GM12878 (cell line): ENCODE data around the gene TRIM38. TPM values are rescaled to one million over a fixed set of nuclear protein-coding genes. Genes with fewer than 3 reads are reported as not detected.

Experiments used
- ATAC-seq: fragments of 200-7000 bp; cut with Tn5 transposase; 3 replicates; pipeline ENCODE4 v1.9.1; 2020; ENCODE audit warnings: mild to moderate bottlenecking, moderate library complexity
- BruUV-seq: library from RNA; stranded (reverse); fragments of 400-500 nt; replicated peaks from 2 replicates; lab custom pipeline; 2021; lab: Mats Ljungman, UMichigan
- CTCF ChIA-PET: fragments of 300-600 bp; sonication (Branson Sonifier 250); formaldehyde crosslinking; extraction: SDS; loops from one replicate; lab custom pipeline; 2021; ENCODE audit warnings: inconsistent platforms; lab: Yijun Ruan, JAX
- POLR2A ChIA-PET: fragments of 350-600 bp; formaldehyde crosslinking; extraction: SDS; loops from one replicate; lab custom pipeline; 2021; ENCODE audit warnings: inconsistent platforms; lab: Charles Lee
- RAD21 ChIA-PET: fragments of 300-600 bp; sonication (Branson Sonifier 250); formaldehyde crosslinking; loops from one replicate; lab custom pipeline; 2023; ENCODE audit warnings: antibody characterized with exemption; ENCODE audit not compliant: unreplicated experiment; lab: Charles Lee
- SMC1A ChIA-PET: fragments of 300-600 bp; sonication (Branson Sonifier 250); formaldehyde crosslinking; loops from one replicate; lab custom pipeline; 2023; ENCODE audit not compliant: unreplicated experiment, uncharacterized antibody; lab: Charles Lee
- DNase-seq: peaks from one replicate; pipeline ENCODE4 v3.0.0-alpha.2; 2011; ENCODE audit warnings: low read depth, low spot score
- FAIRE-seq: peaks from 3 replicates; lab custom pipeline; 2011; peaks lifted over from hg19 to GRCh38; lab: Jason Lieb, UNC
- H2AFZ ChIP-seq: 2 replicates; pipeline ENCODE4 v1.6.0; 2011; ENCODE audit warnings: low read depth, low read length, control low read depth; ENCODE audit not compliant: control insufficient read depth
- H3K27ac ChIP-seq: 2 replicates; pipeline ENCODE4 v1.5.1; 2011; ENCODE audit warnings: control low read depth; ENCODE audit not compliant: control insufficient read depth, insufficient read depth
- H3K27me3 ChIP-seq, 2 experiments: replicated peaks in 1 of 2; 2 replicates each; pipeline versions ENCODE4 v1.6.0 to v1.6.1; 2011; ENCODE audit warnings: low read length in 1 of 2; ENCODE audit not compliant: control insufficient read depth in 2 of 2, insufficient read depth in 2 of 2
- H3K36me3 ChIP-seq, 2 experiments: 2 replicates each; pipeline ENCODE4 v1.5.1; 2011; ENCODE audit warnings: low read length in 1 of 2; ENCODE audit not compliant: control insufficient read depth in 2 of 2, insufficient read depth in 2 of 2
- H3K4me1 ChIP-seq: 2 replicates; pipeline ENCODE4 v1.6.1; 2011; ENCODE audit warnings: mild to moderate bottlenecking, low read length, moderate library complexity, mixed read lengths; ENCODE audit not compliant: control insufficient read depth, insufficient read depth
- H3K4me2 ChIP-seq: 2 replicates; pipeline ENCODE4 v1.6.0; 2011; ENCODE audit warnings: control low read depth; ENCODE audit not compliant: control insufficient read depth, insufficient read depth
- H3K4me3 ChIP-seq: fragments of 200-600 bp; sonication (generic); 2 replicates; pipeline ENCODE4 v1.5.1; 2016
- H3K79me2 ChIP-seq: 2 replicates; pipeline ENCODE4 v1.6.0; 2011; ENCODE audit warnings: low read length; ENCODE audit not compliant: control insufficient read depth, insufficient read depth
- H3K9ac ChIP-seq: 2 replicates; pipeline ENCODE4 v1.8.0; 2011; ENCODE audit warnings: low read length, control low read depth, mixed read lengths; ENCODE audit not compliant: control insufficient read depth, insufficient read depth
- H3K9me3 ChIP-seq: replicated peaks from 3 replicates; pipeline ENCODE4 v1.5.1; 2011; ENCODE audit warnings: mild to moderate bottlenecking, low read length; ENCODE audit not compliant: control insufficient read depth, insufficient read depth
- H4K20me1 ChIP-seq: 2 replicates; pipeline ENCODE4 v1.6.0; 2011; ENCODE audit not compliant: control insufficient read depth, insufficient read depth
- BHLHE40 ChIP-seq, 2 experiments: fragments of 450-650 bp in 1 of 2; IDR thresholded peaks; 2 replicates each; pipeline ENCODE4 v1.6.1; 2011 to 2017; ENCODE audit warnings: low read depth in 2 of 2, borderline replicate concordance in 1 of 2, improper control_type of control experiment in 1 of 2, low read length in 1 of 2, mild to moderate bottlenecking in 1 of 2
- CBX5 ChIP-seq: sonication (generic); IDR thresholded peaks from 2 replicates; pipeline ENCODE4 v1.6.1; 2016; ENCODE audit warnings: low read depth, moderate library complexity, mild to moderate bottlenecking, inconsistent platforms
- CEBPB ChIP-seq, 2 experiments: fragments of 150-350 bp in 1 of 2; IDR thresholded peaks; 2 replicates each; pipeline ENCODE4 v1.6.1; 2012 to 2014; ENCODE audit warnings: low read depth in 2 of 2, low read length in 2 of 2, borderline replicate concordance in 1 of 2, inconsistent platforms in 1 of 2
- CREB1 ChIP-seq: IDR thresholded peaks from 2 replicates; pipeline ENCODE4 v1.6.1; 2012; ENCODE audit warnings: low read depth, mild to moderate bottlenecking, inconsistent platforms
- E2F4 ChIP-seq: IDR thresholded peaks from 2 replicates; pipeline ENCODE4 v1.6.1; 2012; ENCODE audit warnings: low read depth, low read length, improper control_type of control experiment
- EGR1 ChIP-seq, 2 experiments: IDR thresholded peaks; 1 replicate in 1 of 2; 2 replicates in 1 of 2; pipeline ENCODE4 v1.6.1; 2011 to 2012; ENCODE audit warnings: low read depth in 2 of 2, low read length in 2 of 2, borderline replicate concordance in 1 of 2, mild to moderate bottlenecking in 1 of 2, moderate library complexity in 1 of 2
- HCFC1 ChIP-seq: fragments of 150-350 bp; IDR thresholded peaks from 2 replicates; pipeline ENCODE4 v1.6.1; 2014; ENCODE audit warnings: low read length
- MEF2A ChIP-seq: IDR thresholded peaks from 2 replicates; pipeline ENCODE4 v1.6.1; 2011; ENCODE audit warnings: low read depth, mild to moderate bottlenecking, low read length, moderate library complexity; ENCODE audit not compliant: insufficient read depth
- NFYA ChIP-seq: IDR thresholded peaks from 2 replicates; pipeline ENCODE4 v1.6.1; 2011; ENCODE audit warnings: low read depth, mild to moderate bottlenecking, low read length, improper control_type of control experiment, borderline replicate concordance
- NR2C2 ChIP-seq: IDR thresholded peaks from 2 replicates; pipeline ENCODE4 v1.6.1; 2011; ENCODE audit warnings: borderline replicate concordance, low read depth; ENCODE audit not compliant: control insufficient read depth, insufficient read length
- RAD51 ChIP-seq: fragments of 450-650 bp; IDR thresholded peaks from 2 replicates; pipeline ENCODE4 v1.6.1; 2016; ENCODE audit warnings: moderate library complexity, mild to moderate bottlenecking, inconsistent platforms
- RUNX3 ChIP-seq: IDR thresholded peaks from 2 replicates; pipeline ENCODE4 v1.6.1; 2012; ENCODE audit warnings: low read length, inconsistent platforms
- SREBF2 ChIP-seq: IDR thresholded peaks from 2 replicates; pipeline ENCODE4 v1.6.1; 2012; ENCODE audit warnings: mild to moderate bottlenecking, low read length
- STAT1 ChIP-seq: fragments of 450-650 bp; conservative IDR thresholded peaks from 2 replicates; pipeline ENCODE4 v1.6.1; 2014; ENCODE audit warnings: antibody characterized with exemption, mild to moderate bottlenecking
- STAT3 ChIP-seq: IDR thresholded peaks from 2 replicates; pipeline ENCODE4 v1.6.1; 2011; ENCODE audit warnings: low read depth, low read length, improper control_type of control experiment
- TBL1XR1 ChIP-seq: IDR thresholded peaks from 2 replicates; pipeline ENCODE4 v1.6.1; 2012; ENCODE audit warnings: low read depth, low read length, improper control_type of control experiment
- USF1 ChIP-seq: IDR thresholded peaks from 2 replicates; pipeline ENCODE4 v1.6.1; 2011; ENCODE audit warnings: borderline replicate concordance, low read depth, mild to moderate bottlenecking, moderate library complexity, mixed read lengths, low read length; ENCODE audit not compliant: insufficient read depth; ENCODE audit errors: extremely low read length
- ZNF24 ChIP-seq: fragments of 450-650 bp; IDR thresholded peaks from 2 replicates; pipeline ENCODE4 v1.6.1; 2017; ENCODE audit warnings: antibody characterized with exemption, mild to moderate bottlenecking
- ZZZ3 ChIP-seq: IDR thresholded peaks from 2 replicates; pipeline ENCODE4 v1.6.1; 2011; ENCODE audit warnings: low read depth; ENCODE audit not compliant: control insufficient read depth, insufficient read length
- WGBS: methylation state at CpG from one replicate; pipeline ENCODE4 v1.1.6; 2016; ENCODE audit warnings: low lambda C conversion rate; ENCODE audit not compliant: insufficient replicate concordance, insufficient coverage; ENCODE audit errors: missing lambda C conversion rate; 5-methylcytosine and 5-hydroxymethylcytosine counted together
- in situ Hi-C: fragments of 300-500 bp; cut with MboI; formaldehyde crosslinking; loops from 9 replicates; pipeline ENCODE4 v1.14.3; 2018; ENCODE audit warnings: mixed read lengths
- intact Hi-C: fragments of 100-400 bp; cut with micrococcal nuclease; formaldehyde crosslinking; loops from one replicate; pipeline ENCODE4 v1.14.2; 2022; ENCODE audit not compliant: unreplicated experiment
- polyA plus RNA-seq, 11 experiments: library from polyadenylated mRNA; depleted of rRNA in 4 of 11; unstranded in 6 of 11; stranded (reverse) in 5 of 11; fragments of >200 nt; fragmentation: Nextera tagmentation in 4 of 11; fragmentation: Illumina TruSeq in 1 of 11; extraction: Ambion mirVana in 4 of 11; extraction: Trizol in 1 of 11; gene quantifications; 1 replicate in 1 of 11; 2 replicates in 10 of 11; pipeline versions ENCODE4 v1.2.1 to v1.2.3, GENCODE V29; 2011 to 2016; ENCODE audit warnings: inconsistent platforms in 2 of 11, missing spikeins in 2 of 11, low read depth in 1 of 11
- total RNA-seq, 4 experiments: library from RNA; depleted of rRNA in 3 of 4; stranded (reverse); fragments of >200 nt in 3 of 4; fragmentation: Illumina TruSeq in 1 of 4; extraction: Trizol in 1 of 4; gene quantifications; 2 replicates each; pipeline versions ENCODE4 v1.2.1 to v1.2.3, GENCODE V29; 2013 to 2021

The TRIM38 gene
- total and polyA plus RNA-seq, 10 of the 15 experiments (the other 5 are each of a cell fraction or from before 2014, with no cell fraction given): 4.5 to 14.7 (median 11.1) TPM

- in situ Hi-C loops: no loop called here
Measured at GRCh38 chr6:25913741-25914140, 48.9 kb upstream of the TRIM38 start.

GRCh38 chr6:25916330-25916729, 46.3 kb upstream of the TRIM38 start:
- DNase-seq: no peak
- CTCF ChIA-PET: no interaction called here
- intact Hi-C loops: no loop called here
- no peak overlapping the region for H3K4me2 ChIP-seq
- no peak overlapping the region for H3K27ac ChIP-seq
- FAIRE-seq: no peak
- SMC1A ChIA-PET: interaction anchor here (0.8 kb wide), 1 partner anchor 17 kb away, joined by 3 read pairs; no protein-coding TSS in a partner anchor
- no peaks in the 10 kb centered on the region for H3K79me2 ChIP-seq
- in situ Hi-C loops: no loop called here
- H3K4me1 ChIP-seq: no peaks in the 10 kb centered on the region
- no peak overlapping the region for H3K9ac ChIP-seq
- POLR2A ChIA-PET: no interaction called here
- no peak for ATAC-seq
- no peaks in the 10 kb centered on the region for H3K36me3 ChIP-seq
- RAD21 ChIA-PET: no interaction called here
- H2AFZ ChIP-seq: no peak overlapping the region
- no TSS peak for BruUV-seq
- no peaks in the 10 kb centered on the region for H3K9me3 ChIP-seq
- 3% methylated on average over 3 of the region's 3 CpGs for WGBS
- H3K27me3 ChIP-seq: no peaks in the 10 kb centered on the region
- no peaks in the 10 kb centered on the region for H4K20me1 ChIP-seq
- no peak overlapping the region for H3K4me3 ChIP-seq
- TF ChIP-seq HCFC1 (no peak), ZZZ3 (no peak), STAT1 (no peak), BHLHE40 (IDR thresholded peaks at IDR 0.05; ENCODE audit: borderline replicate concordance in 1 of 2, low read depth in 2 of 2, low read length in 1 of 2) (no peak), SREBF2 (no peak), RUNX3 (no peak), CEBPB (IDR thresholded peaks at IDR 0.05; ENCODE audit: borderline replicate concordance in 1 of 2, low read depth in 2 of 2, low read length in 2 of 2) (no peak), MEF2A (no peak), CBX5 (no peak), CREB1 (no peak), ZNF24 (no peak), E2F4 (no peak), RAD51 (no peak)

More at GRCh38 chr6:25913741-25914140, 48.9 kb upstream of the TRIM38 start:
- no peak for DNase-seq
- Histone ChIP-seq H4K20me1 (no peaks in the 10 kb centered on the region), H3K27me3 (no peaks in the 10 kb centered on the region; a peak in 1 of 4 replicates), H3K79me2 (no peaks in the 10 kb centered on the region), H3K27ac (no peak overlapping the region), H3K9ac (no peak overlapping the region), H3K9me3 (no peaks in the 10 kb centered on the region), H3K4me1 (no peaks in the 10 kb centered on the region), H3K4me3 (no peak overlapping the region), H3K36me3 (no peaks in the 10 kb centered on the region), H3K4me2 (no peak overlapping the region), H2AFZ (no peak overlapping the region)
- no TSS peak for BruUV-seq
- SMC1A ChIA-PET: no interaction called here
- no peak for TF ChIP-seq EGR1 (IDR thresholded peaks at IDR 0.05; ENCODE audit: borderline replicate concordance in 1 of 2, low read depth in 2 of 2, low read length in 2 of 2)
- TF ChIP-seq NR2C2: no peak
- TF ChIP-seq RAD51: no peak
- TF ChIP-seq TBL1XR1: no peak
- TF ChIP-seq STAT3: no peak
- no peak for TF ChIP-seq NFYA
- TF ChIP-seq USF1: no peak
- FAIRE-seq: no peak
- POLR2A ChIA-PET: no interaction called here
- 11% methylated on average over 3 of the region's 3 CpGs for WGBS
- intact Hi-C loops: no loop called here
- ATAC-seq: no peak
- RAD21 ChIA-PET: no interaction called here
- CTCF ChIA-PET: no interaction called here
